Stimulated activated CD8-positive, alpha-beta memory T cell treated with anti-CD3 and anti-CD28 coated beads, Interleukin-7, amount 100 ng/mL, for 4 hours (primary cell): Measurements from ENCODE around the gene CDH4.

ENCODE experiments used
- DNase-seq, 2 donors: peaks; one replicate each; pipeline ENCODE4 v3.0.0-alpha.2; 2020; ENCODE audit warnings: low read depth in 2 of 2

The CDH4 gene

DNA sequence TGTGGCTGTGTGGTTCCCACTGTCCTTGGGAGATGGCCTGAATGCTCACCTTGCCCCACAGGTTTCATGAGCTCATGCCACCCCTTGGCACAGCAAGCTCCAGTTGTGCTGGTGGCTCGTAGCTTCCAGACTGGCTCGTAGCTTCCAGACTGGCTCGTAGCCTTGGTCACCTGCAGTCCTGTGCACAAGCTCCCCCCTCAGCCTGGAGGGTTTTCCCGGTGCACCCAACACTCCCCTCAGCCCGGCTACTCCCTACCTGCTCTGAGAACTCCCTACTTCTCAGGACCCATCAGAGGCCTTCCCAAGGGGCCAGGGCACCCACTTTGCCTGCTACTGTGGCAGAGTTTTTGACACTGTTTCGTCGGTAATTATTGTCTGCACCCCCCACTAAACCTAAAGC lies 528.0 kb downstream of the CDH4 start:
- DNase-seq: no peak

DNA sequence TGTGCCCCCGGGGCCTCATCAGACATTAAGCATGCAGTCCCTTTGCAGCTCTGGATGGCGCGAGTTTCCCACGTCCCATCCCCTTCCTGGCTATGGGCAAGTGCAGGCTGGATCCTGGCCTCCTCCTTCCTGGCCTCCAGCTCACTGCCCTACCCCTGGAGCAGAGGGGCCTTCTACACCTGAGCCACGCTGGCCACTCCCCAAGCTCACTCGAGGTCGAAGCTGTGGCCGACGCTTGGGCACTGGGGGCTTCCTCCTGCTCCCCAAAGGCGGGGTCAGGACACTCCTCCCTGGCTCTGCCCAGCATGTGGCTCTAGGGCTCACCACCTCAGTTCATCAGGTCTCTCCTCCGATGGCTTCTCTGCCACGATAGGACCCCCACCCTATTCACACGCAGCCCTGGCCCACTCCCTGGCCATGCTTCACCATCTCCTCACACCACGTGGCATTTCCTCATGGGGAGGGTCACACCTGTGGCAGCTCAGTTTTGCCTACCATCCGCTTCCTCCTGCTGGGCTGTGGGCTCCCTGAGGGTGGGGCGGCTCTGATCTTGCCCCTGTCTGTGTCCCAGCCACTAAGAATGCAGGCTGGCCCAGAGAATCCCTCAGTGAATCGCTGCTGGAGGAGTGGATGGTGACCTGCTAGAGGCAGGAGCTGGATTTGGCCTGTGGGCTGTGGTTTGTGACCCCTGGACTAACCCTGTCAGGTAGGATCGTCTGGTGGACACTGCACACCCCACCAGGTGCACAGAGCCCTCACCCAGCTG lies 532.9 kb downstream of the CDH4 start:
- no peak for DNase-seq

DNA sequence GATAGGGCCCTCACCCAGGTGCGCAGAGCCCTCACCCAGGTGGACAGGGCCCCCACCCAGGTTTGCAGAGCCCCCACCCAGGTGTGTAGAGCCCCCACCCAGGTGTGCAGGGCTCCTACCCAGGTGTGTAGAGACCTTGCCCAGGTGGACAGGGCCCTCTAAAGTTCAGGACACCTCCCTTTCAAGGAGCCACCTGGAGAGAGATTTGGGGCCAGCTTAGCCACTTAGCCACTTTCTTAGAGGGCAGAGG lies 533.4 kb downstream of the CDH4 start:
- DNase-seq: no peak

DNA sequence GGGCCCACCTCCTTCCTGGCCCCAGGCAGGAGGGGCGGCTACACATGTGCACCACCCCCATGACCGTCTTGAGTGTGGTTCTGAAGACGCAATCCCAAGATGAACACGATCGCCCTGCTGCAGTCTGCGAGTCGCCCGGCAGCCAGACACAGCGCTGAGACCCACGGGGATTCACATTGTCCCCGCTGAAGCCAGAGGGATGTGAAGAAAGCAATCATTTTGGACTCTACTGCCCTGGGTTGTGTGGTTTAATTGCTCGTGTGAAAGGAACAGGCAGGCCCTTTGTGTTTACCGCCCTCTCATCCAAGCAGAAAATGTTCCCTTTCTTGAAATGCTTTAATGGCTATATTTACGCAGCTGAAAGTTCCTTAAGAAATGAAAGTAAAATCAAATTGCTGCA lies 534.2 kb downstream of the CDH4 start:
- no peak for DNase-seq

DNA sequence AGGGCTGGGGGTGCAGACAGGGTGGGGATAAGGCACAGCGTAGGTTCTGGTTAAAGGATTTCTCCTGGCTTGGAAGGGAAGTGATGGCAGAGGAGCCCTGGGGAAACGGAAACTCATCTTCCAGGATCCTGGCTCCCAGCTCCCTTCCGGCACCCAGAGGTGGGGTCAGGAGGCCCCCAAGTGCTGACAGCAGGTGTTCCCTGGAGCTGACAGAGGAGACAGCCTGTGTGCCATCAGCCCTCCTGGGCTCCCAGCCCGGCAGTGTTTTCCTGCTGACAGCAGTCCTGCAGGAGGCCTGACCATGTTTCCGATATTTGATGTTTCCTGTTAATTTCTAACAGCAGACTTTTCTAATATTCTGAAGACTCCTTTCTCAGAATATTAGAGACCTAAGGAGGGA lies 536.3 kb downstream of the CDH4 start:
- DNase-seq: no peak

DNA sequence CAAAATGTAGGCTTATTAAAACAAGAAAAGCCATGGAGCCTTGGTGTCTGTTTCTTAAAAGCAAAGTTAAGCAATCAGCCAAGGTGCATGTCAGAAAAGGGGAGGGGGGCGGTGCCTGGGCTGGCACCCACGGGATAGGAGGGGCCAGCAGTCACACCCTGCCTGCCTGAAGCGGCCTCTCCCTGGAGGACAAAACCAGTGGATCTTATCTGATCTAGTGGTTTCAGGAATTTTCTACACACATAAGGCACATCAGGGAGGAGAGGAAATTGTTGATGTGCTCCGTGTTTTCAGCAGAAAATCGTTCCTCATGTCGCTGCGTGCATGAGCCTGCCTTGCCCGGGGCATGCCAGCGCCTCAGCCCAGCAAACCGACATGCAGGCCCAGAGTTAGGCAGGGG lies 537.3 kb downstream of the CDH4 start:
- no peak for DNase-seq

DNA sequence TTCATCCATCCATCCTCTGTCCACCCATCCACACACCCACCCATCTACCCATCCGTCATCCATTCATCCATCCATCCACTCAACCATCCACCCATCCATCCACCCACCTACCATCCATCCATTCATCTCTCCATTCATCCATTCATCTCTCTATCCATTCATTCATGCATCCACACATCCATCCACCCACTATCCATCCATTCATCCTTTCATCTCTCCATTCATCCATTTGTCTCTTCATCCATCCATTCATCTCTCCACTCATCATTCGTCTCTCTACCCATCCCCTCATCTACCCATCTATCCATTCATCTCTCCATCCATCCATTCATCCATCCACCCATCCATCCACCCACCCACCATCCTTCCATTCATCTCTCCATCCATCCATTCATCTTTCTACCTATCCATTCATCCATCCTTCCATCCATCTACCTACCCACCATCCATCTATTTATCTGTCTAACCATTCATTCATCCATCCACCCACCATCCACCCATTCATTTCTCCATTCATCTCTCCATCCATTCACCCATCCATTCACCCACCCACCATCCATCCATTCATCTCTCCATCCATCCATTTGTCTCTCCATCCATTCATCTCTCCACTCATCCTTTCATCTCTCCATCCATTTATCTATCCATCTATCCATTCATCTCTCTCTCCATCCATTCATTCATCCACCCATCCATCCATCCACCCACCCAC lies 538.2 kb downstream of the CDH4 start:
- DNase-seq: no peak

DNA sequence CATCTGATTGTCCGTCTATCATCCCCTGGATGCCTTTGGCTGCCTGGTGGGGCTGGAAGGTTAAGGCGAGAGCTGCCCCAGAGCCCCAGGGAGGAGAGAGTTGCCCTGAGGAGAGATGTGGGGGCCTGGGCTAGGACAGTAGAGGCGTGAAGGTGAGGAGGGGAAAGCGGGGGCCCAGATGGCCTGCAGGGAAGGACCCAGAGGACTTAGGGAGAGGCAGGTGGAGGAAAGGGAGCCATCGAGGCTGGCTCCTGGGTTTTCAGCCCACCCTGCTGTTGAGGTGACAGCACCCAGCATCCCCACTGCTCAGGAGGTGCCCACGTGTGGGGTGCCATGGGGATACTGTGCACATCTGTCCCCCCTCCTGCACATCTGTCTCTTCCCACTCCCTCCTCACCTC lies 539.9 kb downstream of the CDH4 start:
- DNase-seq: no peak

DNA sequence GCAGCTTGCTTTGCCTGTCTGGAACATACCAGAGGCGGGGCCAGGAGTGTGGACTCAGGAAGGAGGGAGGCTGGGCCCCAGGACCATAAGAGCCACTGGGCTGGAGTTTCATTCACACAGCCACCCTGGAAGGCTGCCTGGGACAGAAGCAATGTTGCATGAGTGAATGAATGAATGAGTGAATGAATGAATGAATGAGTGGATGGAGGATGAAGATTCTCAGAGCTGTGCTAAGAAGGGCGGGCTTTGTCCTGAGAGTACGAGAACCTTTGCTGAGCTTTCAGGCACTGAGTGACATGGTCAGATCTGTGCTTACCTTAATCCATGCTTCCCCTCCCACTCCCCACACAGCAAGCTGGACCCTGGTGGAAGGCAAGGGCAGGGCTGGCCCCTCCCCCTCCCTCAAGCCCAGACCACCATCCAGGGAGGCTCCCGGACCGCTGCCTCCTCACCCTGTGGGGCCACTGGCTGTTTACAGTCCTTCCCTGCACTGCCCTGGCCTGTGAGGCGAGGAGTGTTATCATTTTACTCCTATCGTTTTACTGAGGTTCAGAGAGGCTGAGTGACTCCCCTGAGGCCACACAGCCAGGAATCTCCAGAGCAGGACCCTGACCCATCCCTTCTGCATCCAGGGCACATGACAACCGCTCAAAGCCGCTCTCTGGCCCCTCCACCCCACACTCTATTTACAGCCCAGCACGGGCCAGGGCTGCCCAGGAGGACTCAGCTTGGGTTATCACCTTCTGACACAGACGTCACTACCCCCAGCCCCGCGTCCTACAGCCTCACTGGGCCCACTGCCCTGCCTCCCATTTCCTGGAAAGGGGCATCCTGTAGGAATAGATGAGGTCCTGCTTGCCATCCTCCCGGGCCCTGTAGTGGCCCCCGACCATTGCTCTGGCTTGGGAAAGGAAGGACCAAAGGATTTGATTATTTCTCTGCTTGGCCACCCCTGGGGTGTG lies 543.9 kb downstream of the CDH4 start:
- no peak for DNase-seq

DNA sequence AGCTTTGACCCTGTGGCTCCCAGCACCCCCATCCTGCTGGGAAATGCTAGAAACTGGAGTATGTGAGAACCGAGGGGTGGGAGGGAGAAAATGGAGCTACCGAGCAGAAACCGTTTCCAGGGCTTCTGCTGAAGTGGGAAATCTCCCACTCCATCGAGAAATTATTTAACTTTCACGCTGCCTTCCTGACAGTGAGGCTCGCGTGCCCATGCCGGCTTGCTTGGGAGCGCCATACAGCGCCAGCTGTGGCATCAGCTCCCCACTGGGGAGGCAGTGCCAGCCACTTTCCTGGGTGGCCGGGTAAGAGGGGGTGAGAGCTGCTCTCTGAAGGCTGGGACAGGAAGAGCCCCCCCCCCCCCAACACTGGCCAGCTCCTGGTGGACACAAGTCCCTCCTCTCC lies 544.7 kb downstream of the CDH4 start:
- DNase-seq: no peak

DNA sequence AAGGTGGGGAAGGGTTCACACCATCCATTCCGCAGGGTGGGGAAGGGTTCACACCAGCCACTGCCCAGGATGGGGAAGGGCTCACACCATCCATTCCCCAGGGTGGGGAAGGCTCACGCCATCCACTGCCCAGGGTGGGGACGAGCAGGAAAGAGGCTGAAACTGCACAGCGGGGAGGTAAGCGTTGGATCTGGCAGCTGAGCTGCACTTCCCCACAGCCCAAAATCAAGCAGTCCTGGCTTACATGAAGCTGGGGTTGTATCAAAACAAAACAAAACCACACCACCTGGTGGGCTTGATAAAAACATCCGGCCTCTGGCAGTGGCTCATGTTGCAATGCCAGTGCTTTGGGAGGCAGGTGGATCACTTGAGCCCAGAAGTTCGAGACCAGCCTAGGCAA lies 545.1 kb downstream of the CDH4 start:
- no peak for DNase-seq

DNA sequence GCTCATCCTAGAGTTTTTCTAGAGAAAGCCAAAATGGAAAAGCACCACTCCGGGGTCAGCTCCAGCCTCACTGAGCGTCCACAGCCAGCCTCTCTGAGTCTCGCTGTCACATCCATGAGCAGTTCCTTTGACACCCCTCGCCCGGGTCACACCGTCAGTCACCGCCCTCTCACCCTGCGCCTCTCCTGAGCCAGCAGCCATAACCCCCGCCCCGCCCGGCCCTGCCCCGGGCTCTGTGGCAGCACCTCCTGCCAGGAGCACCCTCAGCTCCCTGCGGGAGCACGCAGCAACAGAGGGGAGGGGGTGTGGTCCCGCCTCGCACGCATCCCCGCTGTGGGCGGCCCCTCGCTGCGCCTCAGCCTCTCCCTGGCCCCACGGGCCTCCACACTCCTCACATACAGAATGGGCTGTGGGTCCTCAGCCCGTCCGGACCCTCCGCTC lies 545.9 kb downstream of the CDH4 start:
- DNase-seq: no peak

DNA sequence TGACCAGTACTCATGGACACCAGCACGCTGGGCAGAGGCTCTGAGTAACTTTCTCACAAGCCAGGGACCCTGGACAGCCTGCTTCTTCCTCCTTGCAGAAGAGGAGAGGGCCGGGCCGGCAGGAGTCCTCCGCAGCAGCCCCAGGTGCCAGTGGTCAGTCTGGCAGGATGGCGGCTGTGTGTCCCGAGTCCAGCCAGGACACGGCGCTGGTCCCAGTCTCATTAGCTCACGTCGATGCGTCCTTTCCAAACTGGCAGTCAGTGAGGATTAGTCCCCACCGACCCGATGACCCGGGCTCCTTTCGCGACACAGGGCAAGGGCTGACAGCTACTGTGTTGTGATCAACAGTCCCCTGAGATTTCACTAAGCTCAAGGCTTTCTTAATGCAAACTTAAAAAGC lies 546.6 kb downstream of the CDH4 start:
- DNase-seq: no peak

DNA sequence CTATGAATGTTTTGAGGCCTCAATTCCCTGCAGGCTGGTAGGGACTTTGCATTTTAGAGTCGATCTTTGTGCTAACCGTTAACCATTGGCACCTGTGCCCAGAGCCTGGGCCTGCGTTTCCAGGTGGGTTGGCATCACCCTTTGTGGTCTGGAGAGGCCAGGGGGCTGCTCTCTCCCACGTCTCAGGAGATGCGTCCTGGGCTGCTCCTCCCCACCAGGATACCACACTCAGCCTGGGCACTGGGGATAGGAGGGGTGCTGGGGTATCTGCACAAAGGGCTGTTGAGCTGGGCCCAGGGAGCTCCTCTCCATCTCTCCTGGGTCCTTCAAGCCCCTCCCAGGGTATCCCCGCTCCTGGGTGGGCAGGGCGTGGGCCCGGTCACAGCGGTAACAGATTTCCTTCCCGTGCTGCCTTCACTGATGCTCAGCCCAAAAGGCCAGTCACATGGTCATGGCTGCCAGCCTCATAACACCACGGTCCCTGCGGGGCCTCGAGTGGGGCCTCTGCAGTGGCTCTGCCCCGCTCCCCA lies 547.4 kb downstream of the CDH4 start:
- no peak for DNase-seq

DNA sequence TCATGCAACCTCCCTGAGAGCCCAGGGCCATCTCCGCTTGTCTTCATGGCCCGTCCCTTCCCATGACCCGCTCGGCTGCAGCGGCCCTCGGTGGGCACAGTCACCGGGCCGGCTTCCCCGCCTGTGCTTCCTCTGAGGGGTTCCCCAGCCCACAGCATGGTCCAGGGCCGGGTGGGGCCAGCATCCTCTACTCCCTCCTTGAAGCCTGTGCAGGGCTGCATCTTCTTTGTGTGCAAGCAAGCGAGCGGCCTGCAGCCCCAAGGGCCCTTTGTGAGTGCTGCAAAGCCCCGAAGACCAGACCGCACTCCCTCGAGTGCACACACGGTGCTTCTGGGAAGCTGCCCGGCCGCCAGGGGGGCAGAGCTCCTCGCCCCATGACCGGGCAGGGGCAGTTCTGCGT lies 547.9 kb downstream of the CDH4 start:
- DNase-seq: no peak

DNA sequence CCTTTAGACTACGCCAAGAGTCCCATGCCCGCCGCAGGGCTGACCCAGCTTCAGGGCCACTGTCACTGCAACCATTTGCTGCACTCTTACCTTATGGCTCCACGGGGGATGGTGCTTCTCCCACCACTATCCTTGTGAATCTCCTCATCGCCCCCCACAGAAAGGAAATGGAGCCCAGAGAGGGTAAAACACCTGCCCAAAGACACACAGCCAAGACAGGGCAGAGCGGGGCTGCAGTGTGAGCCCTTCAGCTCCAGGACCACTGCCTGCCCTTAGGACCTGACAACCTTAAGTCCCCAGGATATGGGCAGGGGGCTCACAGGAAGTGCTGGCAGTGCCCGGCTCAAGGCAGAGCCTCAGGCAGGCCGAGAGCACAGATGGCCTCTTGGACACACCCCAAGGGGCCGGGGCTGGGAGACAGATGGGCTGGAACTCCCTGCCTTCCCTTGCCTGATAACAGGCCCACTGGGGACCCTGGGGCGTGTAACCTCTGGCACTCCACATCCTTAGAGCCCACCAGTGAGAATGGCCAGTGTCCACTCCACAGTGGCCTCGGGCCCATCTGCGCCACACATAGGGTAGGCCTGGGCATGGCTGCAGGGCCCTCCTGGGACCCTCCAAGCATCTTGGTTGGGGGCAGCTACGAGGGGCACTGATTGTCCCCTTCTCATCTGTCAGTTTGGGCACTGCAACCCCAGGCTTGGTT lies 548.5 kb downstream of the CDH4 start:
- no peak for DNase-seq

DNA sequence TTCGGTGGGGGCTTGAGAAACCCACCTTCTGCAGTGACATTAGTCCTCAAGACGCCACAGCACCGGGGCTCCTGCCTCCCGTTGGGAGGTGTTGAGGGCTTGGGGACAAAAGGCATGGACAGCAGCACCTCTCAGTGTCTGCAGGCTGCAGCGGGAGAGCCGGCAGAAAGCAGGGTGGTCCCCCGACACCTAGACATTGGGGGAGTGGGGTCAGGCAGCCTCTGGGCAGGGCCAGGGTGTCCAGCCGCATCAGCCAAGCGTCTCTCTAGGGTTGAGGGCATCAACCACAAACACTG lies 549.0 kb downstream of the CDH4 start:
- no peak for DNase-seq

DNA sequence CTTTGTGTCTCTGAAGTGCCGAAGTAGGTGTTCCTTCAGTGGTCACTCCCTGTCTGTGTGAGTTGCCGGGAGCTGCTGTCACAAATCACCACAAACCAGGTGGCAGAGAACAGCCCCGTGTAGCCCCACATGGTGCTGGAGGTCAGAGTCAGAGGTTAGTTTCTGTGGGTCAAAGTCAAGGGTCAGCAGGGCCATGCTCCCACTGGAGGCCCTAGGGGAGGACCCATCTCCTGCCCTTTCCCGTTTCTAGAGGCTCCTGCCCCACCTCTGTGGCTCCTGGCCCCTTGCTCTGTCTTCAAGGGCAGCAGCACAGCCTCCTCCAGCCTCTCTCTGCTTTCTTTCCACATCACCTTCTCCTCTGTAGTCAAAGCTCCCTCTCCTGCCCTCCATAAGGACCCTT lies 549.4 kb downstream of the CDH4 start:
- DNase-seq: no peak

DNA sequence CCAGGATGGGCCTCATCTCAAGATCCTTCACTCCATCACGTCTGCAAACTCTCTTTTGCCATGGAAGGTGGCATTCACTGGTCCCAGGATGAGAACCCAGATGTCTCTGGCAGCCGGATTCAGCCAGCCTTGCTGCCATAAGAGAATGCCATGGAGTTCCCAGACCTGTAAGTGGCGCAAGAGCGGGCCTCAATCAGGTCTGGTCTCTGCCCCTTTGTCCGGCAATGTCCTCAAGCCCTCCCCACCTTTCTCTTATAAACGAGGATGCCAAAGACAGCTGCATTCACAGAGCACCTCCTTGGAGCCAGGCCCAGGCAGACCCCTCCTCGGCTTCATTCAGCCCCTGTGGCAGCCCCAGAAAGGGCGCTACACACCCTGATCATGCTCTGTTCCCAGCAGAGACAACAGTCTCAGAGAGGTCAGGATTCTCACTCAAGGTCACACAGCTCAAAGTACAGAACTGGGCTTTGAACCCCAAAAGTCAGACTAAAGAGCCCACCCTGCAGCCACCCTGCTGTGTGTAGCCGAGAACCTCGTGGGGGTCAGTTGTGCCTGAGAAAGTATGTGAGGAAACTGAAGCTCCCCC lies 549.9 kb downstream of the CDH4 start:
- DNase-seq: no peak

DNA sequence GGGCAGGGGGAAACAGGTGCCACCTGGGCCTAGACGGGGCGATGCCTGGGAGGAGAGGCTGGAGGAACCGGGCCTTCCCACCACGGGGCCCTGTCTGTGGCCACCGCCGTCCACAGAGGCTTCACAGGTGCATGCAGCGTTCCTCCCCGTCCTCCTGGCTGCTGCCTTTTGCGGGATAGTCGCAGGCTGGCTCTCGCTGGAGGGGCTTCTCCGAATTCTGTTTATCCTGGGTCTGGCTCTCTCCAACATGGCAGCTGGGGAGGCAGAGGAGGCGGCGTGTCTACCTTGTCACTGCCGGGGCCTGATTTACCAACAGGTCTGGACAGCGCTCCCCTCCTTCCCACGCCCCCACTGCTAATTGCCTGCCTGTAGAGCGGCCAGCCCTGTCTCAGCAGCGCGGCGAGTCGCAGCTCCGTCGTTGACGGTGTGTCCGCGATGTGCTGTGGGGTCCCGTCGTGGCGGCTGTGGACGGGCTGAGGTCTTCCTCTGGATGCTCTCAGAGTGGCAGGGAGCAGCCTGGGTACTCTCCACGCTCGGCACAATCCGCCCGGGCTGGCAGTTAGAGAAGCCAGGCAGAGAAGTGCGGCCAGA lies 550.8 kb downstream of the CDH4 start:
- no peak for DNase-seq

DNA sequence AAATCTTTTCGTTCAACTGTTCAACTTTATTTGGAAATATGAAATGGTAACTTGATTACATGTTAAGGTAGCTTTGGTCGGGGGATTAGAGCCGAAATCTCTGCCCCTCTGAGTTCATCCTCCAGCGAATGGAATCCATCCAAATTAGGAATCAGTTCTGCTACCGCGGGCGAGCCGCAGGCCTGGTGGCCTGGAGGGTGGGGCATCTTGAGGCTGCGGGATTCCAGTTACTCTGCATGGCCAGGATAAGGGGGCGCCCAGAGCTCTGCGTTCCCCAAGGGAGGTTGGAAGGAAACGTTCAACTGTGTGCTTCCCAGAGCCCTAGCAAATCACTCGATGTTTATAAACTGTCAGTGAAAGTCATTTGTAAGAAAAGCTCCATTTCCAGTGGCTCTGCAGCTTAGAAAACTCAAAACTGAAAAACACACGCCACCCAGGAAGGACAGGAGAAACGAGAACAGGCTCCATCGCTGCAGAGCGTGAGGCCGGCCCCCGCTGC lies 551.4 kb downstream of the CDH4 start:
- DNase-seq: no peak
